ENCODE results near the gene BPGM.

Gene BPGM

DNA sequence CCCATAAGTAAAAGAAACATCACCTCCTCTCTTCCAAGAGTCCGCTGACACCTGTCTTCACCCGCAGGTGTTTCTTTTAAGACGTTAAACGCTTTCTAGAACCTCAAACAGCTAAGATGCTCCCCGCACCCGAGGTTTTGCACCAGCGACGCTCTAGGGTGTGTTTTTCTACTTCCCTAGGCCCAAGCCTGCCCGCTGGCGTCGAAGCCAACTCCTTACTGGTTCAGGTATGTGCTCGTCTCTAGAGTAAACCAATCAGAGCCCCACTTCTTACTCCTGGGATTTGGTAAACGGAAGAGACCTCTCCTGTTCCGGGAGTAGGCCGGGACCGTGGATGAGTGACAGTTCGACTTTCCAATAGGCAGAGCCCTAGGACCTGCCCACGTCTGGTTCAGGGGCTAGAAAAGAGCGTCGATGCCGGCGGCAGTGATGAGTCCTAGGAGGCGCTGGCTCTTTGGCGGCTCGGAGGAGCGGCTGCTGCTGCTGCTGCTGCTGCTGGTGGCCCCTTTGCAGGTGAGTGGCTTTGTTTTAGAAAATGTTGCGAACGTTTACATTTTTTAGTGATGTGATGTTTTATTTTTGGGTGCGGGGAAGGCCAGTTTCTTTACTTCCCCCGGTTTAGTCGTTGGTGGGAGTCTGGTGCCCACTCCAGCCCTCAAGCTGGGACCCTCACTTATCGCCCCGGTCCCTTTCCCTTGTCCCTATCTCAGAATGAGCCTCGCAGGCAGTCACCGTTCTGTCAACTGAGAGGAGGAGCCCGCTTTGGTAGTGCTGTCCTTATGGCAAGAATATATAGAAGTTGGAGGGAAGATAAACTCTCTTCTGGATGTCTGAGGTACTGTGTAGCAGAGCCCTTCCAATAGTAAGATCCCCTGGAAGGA, at the start of gene BPGM:
Gene BPGM, plus strand, starts transcription at position 429 of the 881 bp plus-strand sequence. CDS start 14,655 bp downstream, outside the sequence.
- DNase-seq (ENCODE audit: low read depth in 2 of 2, low spot score in 1 of 2) = peak; percentile 87 to 92

DNA sequence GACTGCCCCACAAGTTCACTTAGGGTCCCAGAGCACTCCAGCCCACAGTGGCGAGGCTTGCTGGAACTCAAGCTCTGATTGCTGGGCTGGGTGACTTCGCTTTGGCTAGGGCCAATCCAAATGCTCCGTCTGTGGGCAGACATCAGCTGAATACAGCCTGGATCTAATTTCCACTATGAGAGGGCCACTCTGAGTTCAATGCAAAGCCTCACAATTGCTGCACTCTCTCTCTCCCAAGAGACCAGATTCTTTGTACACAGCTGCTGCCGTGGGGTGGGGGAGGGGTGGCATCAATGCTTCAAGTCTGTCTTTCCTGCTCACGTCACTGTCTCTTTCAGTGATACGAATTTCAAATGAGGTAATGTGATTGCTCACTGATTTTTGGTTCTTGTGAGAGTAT, 47.3 kb upstream of the BPGM start:
- no peak for DNase-seq (ENCODE audit: low read depth in 2 of 2, low spot score in 1 of 2)

DNA sequence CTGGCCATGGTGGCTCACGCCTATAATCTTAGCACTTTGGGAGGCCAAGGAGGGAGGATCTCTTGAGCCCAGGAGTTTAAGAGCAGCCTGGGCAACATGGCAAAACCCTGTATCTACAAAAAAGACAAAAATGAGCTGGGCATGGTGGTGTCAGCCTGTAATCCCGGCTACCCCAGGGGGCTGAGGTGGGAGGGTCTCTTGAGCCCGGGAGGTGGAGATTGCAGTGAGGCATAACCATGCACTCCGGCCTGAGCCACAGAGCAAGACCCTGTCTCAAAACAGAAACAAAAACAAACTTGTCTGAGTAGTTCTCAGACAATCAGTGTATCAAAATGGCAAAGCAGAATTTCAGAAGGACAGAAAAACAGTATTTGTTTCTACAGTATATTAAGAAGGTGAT, 45.2 kb upstream of the BPGM start:
- no peak for DNase-seq (ENCODE audit: low read depth in 2 of 2, low spot score in 1 of 2)

DNA sequence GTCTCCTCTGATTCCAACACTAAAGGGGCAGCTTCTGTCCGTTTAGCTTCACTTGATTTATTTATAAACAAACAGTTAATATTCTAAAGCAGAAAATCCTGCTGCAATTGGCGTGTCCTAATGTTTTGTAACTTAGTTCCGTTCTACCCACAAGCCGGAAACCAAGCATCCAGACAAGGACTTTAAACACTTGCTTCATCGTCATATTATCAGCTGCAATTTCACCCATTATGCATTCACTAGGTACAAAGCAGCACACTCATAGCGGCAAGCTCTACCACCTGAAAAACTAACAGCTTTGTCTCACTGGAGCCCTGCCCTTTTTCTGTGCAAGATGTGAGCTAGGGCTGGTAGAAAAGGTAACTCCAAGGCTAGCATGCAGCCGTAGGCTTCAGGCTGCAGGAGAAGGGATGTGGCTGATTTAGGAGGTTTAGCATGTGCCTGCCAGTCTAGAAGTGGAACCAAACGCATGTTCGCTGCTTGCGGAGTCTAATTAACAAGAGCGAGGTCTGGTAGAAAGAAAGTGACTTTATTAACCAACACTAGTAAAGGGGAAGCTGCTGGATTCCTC, 43.7 kb upstream of the BPGM start:
- no peak for DNase-seq (ENCODE audit: low read depth in 2 of 2, low spot score in 1 of 2)

DNA sequence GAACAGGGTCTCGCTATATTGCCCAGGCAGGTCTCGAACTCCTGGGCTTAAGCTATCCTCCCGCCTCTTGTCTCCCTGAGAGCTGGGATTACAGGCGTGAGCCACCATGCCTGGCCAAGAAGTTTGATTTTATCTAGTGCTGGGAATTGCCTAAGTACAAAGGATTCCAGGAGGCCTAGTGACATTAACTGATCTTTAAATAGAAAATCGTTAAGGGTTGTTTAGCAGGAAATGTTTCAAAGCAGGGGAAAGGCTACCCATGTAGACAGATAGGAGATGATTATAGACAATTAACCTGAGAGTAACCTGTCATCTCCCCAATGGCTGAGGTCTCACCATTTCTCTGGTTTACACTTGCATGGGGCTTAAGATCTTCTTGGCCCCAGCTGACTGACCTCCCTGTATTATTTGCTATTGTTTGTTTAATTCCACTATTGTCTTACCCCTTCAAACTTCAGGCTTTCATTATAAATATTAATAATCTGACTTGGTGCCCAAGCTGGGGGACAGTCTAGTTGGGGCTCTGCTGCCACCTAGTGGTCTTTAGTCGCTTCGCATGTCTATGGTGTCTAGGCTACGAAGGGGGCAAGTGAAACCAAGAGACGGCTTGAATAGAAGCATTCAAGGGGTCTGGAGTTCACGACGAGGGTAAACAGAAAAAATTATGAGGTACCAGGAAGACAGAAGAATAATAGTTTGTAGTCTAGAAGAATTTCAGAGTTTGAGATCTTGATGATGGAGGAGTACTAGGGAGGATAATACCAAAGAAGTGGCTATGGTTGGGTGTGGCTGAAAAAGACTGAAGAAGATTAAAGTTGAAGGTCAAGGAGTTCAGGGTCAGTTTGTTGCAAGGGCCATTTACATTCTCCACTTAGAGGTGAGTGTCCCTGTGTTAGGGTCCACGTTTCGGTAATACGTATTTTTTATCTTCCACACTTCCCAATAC, 40.4 kb upstream of the BPGM start:
- peak; percentile 20 to 24 for DNase-seq (ENCODE audit: low read depth in 2 of 2, low spot score in 1 of 2)

GRCh38 chr7:134611611-134612151, 35.0 kb upstream of the BPGM start:
- DNase-seq (ENCODE audit: low read depth in 2 of 2, low spot score in 1 of 2) = no peak

DNA sequence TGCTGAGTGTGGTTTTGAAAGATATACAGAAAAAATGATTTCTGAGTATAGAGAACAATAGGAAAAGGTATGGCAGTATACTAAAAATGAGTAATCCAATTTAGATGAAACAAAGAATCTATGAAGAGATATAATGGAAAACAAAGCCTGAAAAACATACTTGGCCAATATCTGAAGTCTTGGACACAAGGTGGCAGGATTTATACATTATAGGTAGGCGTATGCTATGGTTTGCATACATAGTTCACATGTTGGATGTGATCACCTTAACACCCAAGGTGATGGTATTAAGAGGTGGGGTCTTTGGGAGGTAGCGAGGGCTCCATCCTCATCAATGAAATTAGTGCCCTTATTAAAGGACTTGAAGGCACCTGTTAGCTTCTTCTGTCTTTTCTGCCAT, 34.5 kb upstream of the BPGM start:
- no peak for DNase-seq (ENCODE audit: low read depth in 2 of 2, low spot score in 1 of 2)

DNA sequence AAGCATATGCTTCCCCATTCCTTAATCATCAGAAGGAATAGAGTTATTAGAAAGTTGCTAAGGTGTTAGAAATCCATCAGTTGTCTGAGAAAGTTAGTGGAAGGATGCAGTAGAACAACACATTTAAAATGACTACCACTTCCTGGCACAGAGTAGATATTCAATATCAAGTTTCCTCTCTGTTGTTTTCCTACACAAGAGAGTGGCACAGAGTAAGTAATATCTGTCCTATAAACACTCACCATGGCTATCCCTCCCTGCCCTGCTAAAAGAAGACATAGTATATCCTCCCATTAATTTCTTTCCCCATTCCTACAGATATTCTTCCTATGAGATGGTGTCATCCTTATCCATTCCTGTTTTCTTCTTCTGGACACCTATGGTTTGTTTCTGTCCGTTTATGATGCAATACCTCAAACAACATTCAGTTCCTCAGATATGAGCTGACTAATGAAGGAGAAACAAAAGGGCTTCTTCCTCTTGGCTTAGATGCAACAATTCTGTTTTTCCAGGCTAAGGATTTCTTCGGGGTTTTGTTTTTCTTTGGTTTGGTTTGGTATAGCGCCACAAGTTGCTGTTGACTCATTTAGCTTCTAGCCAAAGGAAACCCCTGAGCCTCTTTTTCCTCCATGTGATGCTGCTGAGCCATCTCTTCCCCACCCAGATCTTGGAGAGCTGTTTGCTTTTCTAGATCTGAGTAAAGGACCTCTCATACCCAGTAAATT, 32.9 kb upstream of the BPGM start:
- DNase-seq (ENCODE audit: low read depth in 2 of 2, low spot score in 1 of 2) = no peak

DNA sequence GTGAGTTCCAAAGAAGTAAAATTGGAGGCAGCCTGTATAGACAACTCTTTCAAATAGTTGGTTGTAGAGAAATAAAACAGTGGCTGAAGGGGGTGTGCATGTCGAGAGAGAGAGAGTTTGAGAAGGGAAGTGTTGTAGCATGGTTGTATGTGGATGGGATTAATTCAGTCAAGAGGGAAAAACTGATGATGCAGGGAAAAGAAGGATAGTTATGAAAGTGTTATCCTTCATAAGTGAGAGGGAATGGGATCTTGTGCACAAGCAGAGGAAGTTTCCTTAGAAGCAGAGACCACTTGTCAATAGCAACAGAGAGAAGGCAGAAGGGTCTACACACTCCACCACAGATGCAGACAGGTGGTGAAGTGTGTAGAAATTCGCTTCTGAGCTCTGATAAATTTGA, 30.0 kb upstream of the BPGM start:
- DNase-seq (ENCODE audit: low read depth in 2 of 2, low spot score in 1 of 2) = no peak

DNA sequence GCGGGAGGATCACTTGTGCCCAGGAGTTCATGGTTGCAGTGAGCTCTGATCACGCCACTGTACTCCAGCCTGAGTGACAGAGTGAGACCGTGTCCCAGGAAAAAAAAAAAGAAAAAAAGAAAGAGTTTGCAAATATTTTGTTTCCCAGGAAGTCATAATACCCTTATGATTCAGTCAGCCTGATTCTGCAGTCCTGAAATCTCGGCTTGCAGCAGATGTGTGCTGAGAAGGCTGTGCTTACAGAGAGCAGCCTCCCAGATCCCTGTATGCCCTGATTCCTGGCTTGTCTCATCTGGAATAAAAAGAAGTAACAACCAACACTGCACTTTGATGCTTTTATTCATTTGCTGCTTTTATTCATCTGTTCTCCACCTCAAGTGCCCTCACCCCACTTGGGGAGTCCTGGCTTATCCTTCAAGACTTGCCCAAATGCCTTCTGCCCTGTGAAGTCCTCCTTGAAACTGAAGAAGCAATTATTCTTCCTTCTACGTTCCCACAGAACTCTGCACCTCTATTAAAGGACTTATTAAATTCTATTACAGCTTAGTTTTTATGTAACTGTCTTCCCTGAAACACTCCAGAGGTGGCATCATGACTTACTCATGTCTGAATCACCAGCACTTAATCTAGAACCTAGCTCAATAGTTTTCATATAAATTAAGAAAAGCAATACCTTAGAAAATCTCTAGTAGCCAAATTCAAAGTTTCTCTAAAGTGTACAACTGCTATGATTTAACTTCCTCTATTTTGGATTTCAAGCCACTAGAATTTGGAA, 27.7 kb upstream of the BPGM start:
- DNase-seq (ENCODE audit: low read depth in 2 of 2, low spot score in 1 of 2) = no peak

- DNase-seq (ENCODE audit: low read depth in 2 of 2, low spot score in 1 of 2) = no peak
Measured at GRCh38 chr7:134619627-134620331, 26.9 kb upstream of the BPGM start.

- DNase-seq (ENCODE audit: low read depth in 2 of 2, low spot score in 1 of 2) = no peak
Measured at GRCh38 chr7:134622303-134622995, 24.2 kb upstream of the BPGM start.

- DNase-seq (ENCODE audit: low read depth in 2 of 2, low spot score in 1 of 2) = no peak
Measured at GRCh38 chr7:134623193-134623592, 23.5 kb upstream of the BPGM start.

DNA sequence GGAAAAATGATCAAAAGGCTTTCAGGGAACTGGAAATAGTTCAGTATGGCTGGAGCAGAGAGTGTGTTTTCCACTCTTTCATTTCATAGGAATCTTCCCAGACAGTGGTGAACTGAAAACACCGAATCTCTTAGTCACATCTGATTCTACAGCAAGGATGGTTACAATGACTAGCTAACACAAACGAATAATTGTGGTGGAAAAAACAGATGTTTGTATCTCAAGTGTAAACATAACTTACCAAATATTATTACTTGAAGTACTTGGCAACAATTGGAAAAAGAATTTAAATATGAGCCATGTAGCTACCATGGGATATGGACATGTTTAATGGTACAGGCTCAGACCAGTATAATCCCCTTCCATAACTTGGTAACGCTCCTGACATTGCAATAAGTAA, 21.1 kb upstream of the BPGM start:
- no peak for DNase-seq (ENCODE audit: low read depth in 2 of 2, low spot score in 1 of 2)

GRCh38 chr7:134627109-134627774, 19.4 kb upstream of the BPGM start:
- no peak for DNase-seq (ENCODE audit: low read depth in 2 of 2, low spot score in 1 of 2)

DNA sequence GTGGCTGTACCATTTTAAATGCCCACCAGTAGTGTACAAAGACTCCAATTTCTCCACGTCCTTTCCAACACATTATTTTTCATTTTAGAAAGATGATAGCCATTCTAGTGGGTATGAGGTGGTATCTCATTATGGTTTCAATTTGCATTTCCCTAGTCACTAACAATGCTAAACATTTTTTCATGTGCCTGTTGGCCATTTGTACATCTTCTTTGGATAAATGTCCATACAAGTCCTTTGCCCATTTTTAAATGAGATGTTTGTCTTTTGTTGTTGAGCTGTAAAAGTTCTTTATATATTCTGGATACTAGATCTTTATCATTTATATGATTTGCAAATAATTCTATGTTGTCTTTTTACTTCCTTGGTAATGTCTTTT, 18.9 kb upstream of the BPGM start:
- no peak for DNase-seq (ENCODE audit: low read depth in 2 of 2, low spot score in 1 of 2)

- DNase-seq (ENCODE audit: low read depth in 2 of 2, low spot score in 1 of 2) = no peak
Measured at GRCh38 chr7:134629445-134629844, 17.2 kb upstream of the BPGM start.

GRCh38 chr7:134630237-134630636, 16.4 kb upstream of the BPGM start:
- no peak for DNase-seq (ENCODE audit: low read depth in 2 of 2, low spot score in 1 of 2)
